HL-60 (cell line): ENCODE results near the gene RTN4R.

ENCODE experiments used
- POLR2AphosphoS5 ChIP-seq: IDR thresholded peaks from 2 replicates; pipeline ENCODE4 v1.6.1; 2012; ENCODE audit warnings: low read depth
- SPI1 ChIP-seq: IDR thresholded peaks from 2 replicates; pipeline ENCODE4 v1.6.1; 2012; ENCODE audit warnings: low read depth, mild to moderate bottlenecking, borderline replicate concordance
- TF ChIP-seq, protein P1 (sequence below): IDR thresholded peaks from one replicate; pipeline ENCODE4 v1.5.1; 2011; ENCODE audit warnings: low read length, control low read depth, inconsistent platforms; ENCODE audit not compliant: insufficient read depth
- TF ChIP-seq, protein P2 (sequence below): IDR thresholded peaks from 2 replicates; pipeline ENCODE4 v1.6.1; 2012; ENCODE audit warnings: low read depth; ENCODE audit not compliant: insufficient replicate concordance

DNA sequence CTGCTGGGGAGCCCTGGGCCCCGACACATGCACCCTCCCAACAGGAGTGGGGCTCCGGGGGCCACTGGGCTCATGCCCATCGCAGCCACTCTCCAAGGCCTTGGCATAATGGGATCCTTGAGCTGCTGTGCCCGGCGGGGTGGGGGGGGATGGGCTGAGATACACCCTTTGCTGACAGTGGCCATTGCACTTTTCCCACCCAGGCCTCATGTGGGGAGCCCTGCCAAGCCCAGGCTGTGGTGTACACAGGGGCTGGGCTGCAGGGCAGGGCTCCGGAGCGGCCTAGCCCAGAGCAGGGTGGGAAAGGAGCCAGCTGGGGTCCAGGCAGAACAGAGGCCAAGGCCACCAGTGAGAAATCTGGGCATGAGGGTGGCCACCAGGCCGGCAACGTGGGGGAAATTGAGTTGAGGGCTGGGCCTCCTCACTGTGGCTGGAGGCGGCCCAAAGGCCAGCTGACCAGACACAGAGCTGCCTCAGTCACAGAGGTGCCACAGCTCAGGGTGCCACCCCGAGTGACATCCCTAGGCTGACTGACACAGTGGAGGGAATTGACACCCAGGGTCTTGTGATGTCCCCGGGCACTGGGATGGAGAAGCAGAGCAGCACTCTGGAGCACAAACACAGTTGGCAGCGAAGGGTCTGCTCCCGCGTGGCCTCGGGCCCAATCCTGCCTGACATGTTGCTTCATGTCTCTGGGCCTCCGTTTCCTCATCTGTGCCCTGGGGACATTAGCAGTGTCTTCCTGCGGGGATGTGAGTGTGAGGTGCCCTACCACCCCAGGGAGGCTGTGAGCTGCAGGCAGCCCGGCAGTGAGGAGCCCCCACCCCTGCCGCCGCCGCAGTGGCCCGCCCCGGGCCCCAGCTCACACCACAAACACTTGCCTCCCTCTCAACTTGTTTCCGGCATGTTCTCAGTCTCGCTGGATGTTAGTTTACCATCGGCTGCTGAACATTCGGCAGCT lies 30.4 kb downstream of the RTN4R start:
- TF ChIP-seq, protein P1, sequence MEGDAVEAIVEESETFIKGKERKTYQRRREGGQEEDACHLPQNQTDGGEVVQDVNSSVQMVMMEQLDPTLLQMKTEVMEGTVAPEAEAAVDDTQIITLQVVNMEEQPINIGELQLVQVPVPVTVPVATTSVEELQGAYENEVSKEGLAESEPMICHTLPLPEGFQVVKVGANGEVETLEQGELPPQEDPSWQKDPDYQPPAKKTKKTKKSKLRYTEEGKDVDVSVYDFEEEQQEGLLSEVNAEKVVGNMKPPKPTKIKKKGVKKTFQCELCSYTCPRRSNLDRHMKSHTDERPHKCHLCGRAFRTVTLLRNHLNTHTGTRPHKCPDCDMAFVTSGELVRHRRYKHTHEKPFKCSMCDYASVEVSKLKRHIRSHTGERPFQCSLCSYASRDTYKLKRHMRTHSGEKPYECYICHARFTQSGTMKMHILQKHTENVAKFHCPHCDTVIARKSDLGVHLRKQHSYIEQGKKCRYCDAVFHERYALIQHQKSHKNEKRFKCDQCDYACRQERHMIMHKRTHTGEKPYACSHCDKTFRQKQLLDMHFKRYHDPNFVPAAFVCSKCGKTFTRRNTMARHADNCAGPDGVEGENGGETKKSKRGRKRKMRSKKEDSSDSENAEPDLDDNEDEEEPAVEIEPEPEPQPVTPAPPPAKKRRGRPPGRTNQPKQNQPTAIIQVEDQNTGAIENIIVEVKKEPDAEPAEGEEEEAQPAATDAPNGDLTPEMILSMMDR, result no peak
- TF ChIP-seq SPI1 (no peak), POLR2AphosphoS5 (no peak)
- TF ChIP-seq, protein P2, sequence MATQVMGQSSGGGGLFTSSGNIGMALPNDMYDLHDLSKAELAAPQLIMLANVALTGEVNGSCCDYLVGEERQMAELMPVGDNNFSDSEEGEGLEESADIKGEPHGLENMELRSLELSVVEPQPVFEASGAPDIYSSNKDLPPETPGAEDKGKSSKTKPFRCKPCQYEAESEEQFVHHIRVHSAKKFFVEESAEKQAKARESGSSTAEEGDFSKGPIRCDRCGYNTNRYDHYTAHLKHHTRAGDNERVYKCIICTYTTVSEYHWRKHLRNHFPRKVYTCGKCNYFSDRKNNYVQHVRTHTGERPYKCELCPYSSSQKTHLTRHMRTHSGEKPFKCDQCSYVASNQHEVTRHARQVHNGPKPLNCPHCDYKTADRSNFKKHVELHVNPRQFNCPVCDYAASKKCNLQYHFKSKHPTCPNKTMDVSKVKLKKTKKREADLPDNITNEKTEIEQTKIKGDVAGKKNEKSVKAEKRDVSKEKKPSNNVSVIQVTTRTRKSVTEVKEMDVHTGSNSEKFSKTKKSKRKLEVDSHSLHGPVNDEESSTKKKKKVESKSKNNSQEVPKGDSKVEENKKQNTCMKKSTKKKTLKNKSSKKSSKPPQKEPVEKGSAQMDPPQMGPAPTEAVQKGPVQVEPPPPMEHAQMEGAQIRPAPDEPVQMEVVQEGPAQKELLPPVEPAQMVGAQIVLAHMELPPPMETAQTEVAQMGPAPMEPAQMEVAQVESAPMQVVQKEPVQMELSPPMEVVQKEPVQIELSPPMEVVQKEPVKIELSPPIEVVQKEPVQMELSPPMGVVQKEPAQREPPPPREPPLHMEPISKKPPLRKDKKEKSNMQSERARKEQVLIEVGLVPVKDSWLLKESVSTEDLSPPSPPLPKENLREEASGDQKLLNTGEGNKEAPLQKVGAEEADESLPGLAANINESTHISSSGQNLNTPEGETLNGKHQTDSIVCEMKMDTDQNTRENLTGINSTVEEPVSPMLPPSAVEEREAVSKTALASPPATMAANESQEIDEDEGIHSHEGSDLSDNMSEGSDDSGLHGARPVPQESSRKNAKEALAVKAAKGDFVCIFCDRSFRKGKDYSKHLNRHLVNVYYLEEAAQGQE, result no peak
